SK-N-SH (cell line): Measurements from ENCODE around the gene BCAR1. TPM values are rescaled to one million over a fixed set of nuclear protein-coding genes. Genes with fewer than 3 reads are reported as not detected.

ENCODE experiments used
- CTCF ChIA-PET: fragments of 300-600, 350-600 bp; formaldehyde crosslinking; extraction: SDS; loops from one replicate; lab custom pipeline; 2021; lab: Yijun Ruan, JAX
- POLR2A ChIA-PET: fragments of 350-600 bp; sonication (Branson Sonifier 250); formaldehyde crosslinking; extraction: SDS; loops from one replicate; lab custom pipeline; 2020; ENCODE audit warnings: antibody characterized with exemption, inconsistent platforms; lab: Yijun Ruan, JAX
- DNase-seq: peaks from one replicate; pipeline ENCODE4 v3.0.0; 2012
- H2AFZ ChIP-seq: fragments of 200-600 bp; sonication (generic); 2 replicates; pipeline ENCODE4 v1.8.1; 2016; ENCODE audit warnings: antibody characterized with exemption, mild to moderate bottlenecking, low read depth
- H3F3A ChIP-seq: fragments of 200-600 bp; sonication (generic); replicated peaks from 2 replicates; pipeline ENCODE3; 2016; ENCODE audit warnings: antibody characterized with exemption, mild to moderate bottlenecking; ENCODE audit not compliant: insufficient read depth
- H3K27ac ChIP-seq, 2 experiments: fragments of 200-500 bp in 1 of 2; fragments of 200-600 bp in 1 of 2; sonication (Bioruptor generic) in 1 of 2; sonication (generic), shearing (Covaris generic) in 1 of 2; 2 replicates each; pipeline versions ENCODE4 v1.5.1 to v1.6.1; 2014 to 2016; ENCODE audit warnings: low read depth in 2 of 2, inconsistent platforms in 1 of 2, low read length in 1 of 2, mild to moderate bottlenecking in 1 of 2, mixed read lengths in 1 of 2
- H3K27me3 ChIP-seq: fragments of 200-600 bp; sonication (generic), shearing (Covaris generic); 2 replicates; pipeline ENCODE4 v1.6.1; 2016; ENCODE audit warnings: mixed run types; ENCODE audit not compliant: insufficient read depth
- H3K36me3 ChIP-seq, 2 experiments: fragments of 200-500 bp in 1 of 2; fragments of 200-600 bp in 1 of 2; sonication (Bioruptor generic) in 1 of 2; sonication (generic) in 1 of 2; replicated peaks in 1 of 2; 2 replicates each; pipeline versions ENCODE3 to v1.5.1; 2014 to 2016; ENCODE audit warnings: low read length in 1 of 2, mild to moderate bottlenecking in 1 of 2; ENCODE audit not compliant: insufficient read depth in 2 of 2, control insufficient read depth in 1 of 2
- H3K4me1 ChIP-seq, 2 experiments: fragments of 200-500 bp in 1 of 2; fragments of 200-600 bp in 1 of 2; sonication (Bioruptor generic) in 1 of 2; sonication (generic), shearing (Covaris generic) in 1 of 2; 2 replicates each; pipeline versions ENCODE4 v1.5.1 to v1.6.1; 2014 to 2016; ENCODE audit warnings: low read depth in 1 of 2, low read length in 1 of 2, mixed run types in 1 of 2; ENCODE audit not compliant: insufficient read depth in 2 of 2, control insufficient read depth in 1 of 2
- H3K4me2 ChIP-seq: fragments of 200-600 bp; sonication (generic), shearing (Covaris generic); 2 replicates; pipeline ENCODE4 v1.6.1; 2017; ENCODE audit warnings: mixed run types
- H3K4me3 ChIP-seq, 2 experiments: fragments of 200-500 bp in 1 of 2; fragments of 200-600 bp in 1 of 2; sonication (Bioruptor generic) in 1 of 2; sonication (generic), shearing (Covaris generic) in 1 of 2; 2 replicates each; pipeline versions ENCODE4 v1.5.1 to v1.8.1; 2014 to 2016; ENCODE audit warnings: low read depth in 2 of 2, inconsistent platforms in 1 of 2, low read length in 1 of 2, mild to moderate bottlenecking in 1 of 2, mixed read lengths in 1 of 2, moderate library complexity in 1 of 2
- H3K79me2 ChIP-seq: fragments of 200-600 bp; sonication (generic); 2 replicates; pipeline ENCODE4 v1.8.1; 2017; ENCODE audit warnings: mild to moderate bottlenecking; ENCODE audit not compliant: insufficient read depth
- H3K9ac ChIP-seq: fragments of 200-600 bp; sonication (generic); 2 replicates; pipeline ENCODE4 v1.6.1; 2017; ENCODE audit warnings: mixed run types
- H3K9me2 ChIP-seq: fragments of 200-600 bp; sonication (generic); 2 replicates; pipeline ENCODE4 v1.6.1; 2017; ENCODE audit warnings: mixed run types
- H3K9me3 ChIP-seq: fragments of 200-600 bp; sonication (generic); 2 replicates; pipeline ENCODE4 v1.6.1; 2017; ENCODE audit warnings: mixed run types, mild to moderate bottlenecking, moderate library complexity
- H4K20me1 ChIP-seq: fragments of 200-600 bp; sonication (generic); 2 replicates; pipeline ENCODE4 v1.6.1; 2017; ENCODE audit warnings: mild to moderate bottlenecking, mixed run types; ENCODE audit not compliant: insufficient read depth
- CHD2 ChIP-seq: fragments of 150-350 bp; IDR thresholded peaks from 2 replicates; pipeline ENCODE4 v1.6.1; 2018; ENCODE audit warnings: low read length; ENCODE audit not compliant: partially characterized antibody
- FOSL2 ChIP-seq: IDR thresholded peaks from 2 replicates; pipeline ENCODE4 v1.4.0; 2012; ENCODE audit warnings: low read depth, mild to moderate bottlenecking, moderate library complexity, borderline replicate concordance
- FOXJ3 ChIP-seq: sonication (generic); formaldehyde crosslinking; IDR thresholded peaks from 2 replicates; pipeline ENCODE4 v1.5.1; 2020; ENCODE audit warnings: mild to moderate bottlenecking, missing genetic modification reagents
- FOXM1 ChIP-seq: IDR thresholded peaks from 2 replicates; pipeline ENCODE4 v1.4.0; 2012; ENCODE audit warnings: low read depth, mild to moderate bottlenecking
- GATA2 ChIP-seq: sonication (generic); formaldehyde crosslinking; IDR thresholded peaks from 2 replicates; pipeline ENCODE4 v1.5.0; 2020; ENCODE audit warnings: mild to moderate bottlenecking, missing genetic modification reagents
- MAX ChIP-seq: IDR thresholded peaks from 2 replicates; pipeline ENCODE4 v1.4.0; 2012; ENCODE audit warnings: low read depth
- NRF1 ChIP-seq: IDR thresholded peaks from 2 replicates; pipeline ENCODE4 v1.6.1; 2012; ENCODE audit warnings: low read depth, mild to moderate bottlenecking, low read length
- RAD21 ChIP-seq: IDR thresholded peaks from 2 replicates; pipeline ENCODE4 v1.6.1; 2012; ENCODE audit warnings: mild to moderate bottlenecking, low read length
- RCOR1 ChIP-seq: fragments of 150-350 bp; IDR thresholded peaks from 2 replicates; pipeline ENCODE4 v1.6.1; 2017; ENCODE audit warnings: antibody characterized with exemption, low read length
- RFX5 ChIP-seq: IDR thresholded peaks from 2 replicates; pipeline ENCODE4 v1.6.1; 2012; ENCODE audit warnings: mild to moderate bottlenecking, improper control_type of control experiment, low read length
- SIN3A ChIP-seq: IDR thresholded peaks from 2 replicates; pipeline ENCODE4 v1.6.1; 2012; ENCODE audit warnings: low read depth, mild to moderate bottlenecking, low read length, moderate library complexity, borderline replicate concordance
- TAF1 ChIP-seq: IDR thresholded peaks from 2 replicates; pipeline ENCODE4 v1.6.1; 2012; ENCODE audit warnings: low read depth, mild to moderate bottlenecking, low read length, moderate library complexity, borderline replicate concordance
- YY1 ChIP-seq: IDR thresholded peaks from 2 replicates; pipeline ENCODE4 v1.4.0; 2012; ENCODE audit warnings: low read depth, mild to moderate bottlenecking
- WGBS: methylation state at CpG from one replicate; pipeline ENCODE4 v1.1.6; 2017; ENCODE audit warnings: low lambda C conversion rate; 5-methylcytosine and 5-hydroxymethylcytosine counted together
- polyA plus RNA-seq, 3 experiments: library from polyadenylated mRNA; depleted of rRNA; stranded (reverse); fragments of >200 nt; gene quantifications; 2 replicates each; pipeline ENCODE4 v1.2.3, GENCODE V29; 2012
- TF ChIP-seq, protein P1 (sequence below): fragments of 150-350 bp; IDR thresholded peaks from 2 replicates; pipeline ENCODE4 v1.6.1; 2016; ENCODE audit warnings: mild to moderate bottlenecking, low read depth, low read length
- TF ChIP-seq, protein P2 (sequence below): IDR thresholded peaks from 2 replicates; pipeline ENCODE4 v1.4.0; 2012; ENCODE audit warnings: low read depth, borderline replicate concordance
- TF ChIP-seq, protein P3 (sequence below): fragments of 150-350 bp; IDR thresholded peaks from 2 replicates; pipeline ENCODE4 v1.6.1; 2017; ENCODE audit warnings: antibody characterized with exemption, low read length, low read depth, borderline replicate concordance

BCAR1 gene
- polyA plus RNA-seq, 1 of the 3 experiments (the other 2 are of a cell fraction), result 45.1 TPM

DNA sequence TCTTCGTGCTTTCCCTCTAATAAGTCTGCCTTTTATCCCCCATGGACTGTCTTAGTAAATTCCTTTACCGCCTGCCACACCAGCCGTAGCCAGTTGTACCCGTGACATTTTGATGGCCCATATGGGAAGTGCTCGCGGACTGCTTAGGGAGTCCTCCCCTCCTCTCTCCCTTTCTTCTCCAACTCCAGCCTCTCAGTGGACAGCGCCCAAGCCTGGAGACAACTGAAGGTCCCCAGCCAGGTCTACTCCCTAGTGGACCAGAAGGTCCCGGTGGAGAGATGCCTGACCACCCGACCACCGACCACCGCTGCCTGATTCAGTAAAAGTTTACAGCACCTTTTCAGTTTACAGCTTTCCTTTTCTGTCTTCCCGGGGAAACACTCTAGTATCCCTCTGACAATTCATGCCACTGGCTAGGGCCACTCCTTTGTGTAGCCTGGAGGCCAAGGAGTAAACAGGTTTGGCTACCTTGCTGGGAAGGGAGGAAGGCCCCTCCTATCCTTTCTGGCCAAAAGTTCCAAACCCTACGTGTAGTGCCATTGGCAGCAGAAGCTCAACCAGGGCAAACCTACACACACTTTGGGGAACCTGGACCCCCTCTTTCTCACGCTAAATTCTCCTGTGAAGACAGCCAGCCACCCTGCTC, 62.5 kb downstream of the BCAR1 start:
- Histone ChIP-seq H4K20me1 (no peaks in the 10 kb centered on the region), H3K27ac (no peak overlapping the region), H3K4me3 (no peak overlapping the region), H3F3A (no peaks in the 10 kb centered on the region), H3K79me2 (no peaks in the 10 kb centered on the region), H3K9me3 (0 out of 2 replicates have a peak, but pooled peaks cover 6% of the 10 kb centered on the region), H3K9me2 (no peaks in the 10 kb centered on the region), H3K9ac (no peak overlapping the region), H3K27me3 (no peaks in the 10 kb centered on the region; the same call in 1 of the 2 replicates), H2AFZ (no peak overlapping the region), H3K4me2 (no peak overlapping the region), H3K36me3 (no peaks in the 10 kb centered on the region), H3K4me1 (no peaks in the 10 kb centered on the region)
- WGBS, result 65% methylated on average over 11 of the region's 14 CpGs
- TF ChIP-seq SIN3A, result no peak
- TF ChIP-seq FOSL2, result no peak
- TF ChIP-seq GATA2 (CRISPR knock-in tag), result no peak
- TF ChIP-seq TAF1, result no peak
- no peak for TF ChIP-seq CHD2
- TF ChIP-seq RCOR1, result no peak
- CTCF ChIA-PET, result interaction anchor here (0.6 to 1.4 kb wide), 3 partner anchors 11 to 45 kb away, joined by 3 to 6 read pairs (median 5); no protein-coding TSS in a partner anchor
- POLR2A ChIA-PET, result no interaction called here
- no peak for DNase-seq

DNA sequence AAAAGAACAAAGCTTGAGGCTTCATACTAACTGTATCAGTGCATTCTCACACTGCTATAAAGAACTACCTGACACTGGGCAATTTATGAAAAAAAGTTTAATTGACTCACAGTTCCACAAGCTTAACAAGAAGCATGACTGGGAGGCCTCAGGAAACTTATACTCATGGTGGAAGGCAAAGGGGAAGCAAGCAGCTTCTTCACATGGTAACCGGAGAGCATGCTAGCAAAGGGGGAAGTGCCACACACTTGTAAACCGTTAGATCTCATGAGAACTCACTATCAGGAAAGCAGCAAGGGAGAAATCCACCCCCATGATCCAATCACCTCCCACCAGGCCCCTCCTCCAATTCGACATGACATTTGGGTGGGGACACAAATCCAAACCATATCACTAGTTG, 69.8 kb downstream of the BCAR1 start:
- POLR2A ChIA-PET, result no interaction called here
- no peak overlapping the region for H3K4me3 ChIP-seq
- H2AFZ ChIP-seq, result no peak overlapping the region
- H3K9me2 ChIP-seq, result no peaks in the 10 kb centered on the region
- CTCF ChIA-PET, result interaction anchor here (1.0 kb wide), 1 partner anchor 183 kb away, joined by 3 read pairs; the partner anchor contains the start of gene ZNRF1
- no peaks in the 10 kb centered on the region for H3K27me3 ChIP-seq
- H3F3A ChIP-seq, result no peaks in the 10 kb centered on the region
- no peak overlapping the region for H3K27ac ChIP-seq
- no peaks in the 10 kb centered on the region for H3K79me2 ChIP-seq
- WGBS, result 42% methylated on average over 3 of the region's 3 CpGs
- no peaks in the 10 kb centered on the region for H3K4me1 ChIP-seq
- H3K9ac ChIP-seq, result no peak overlapping the region
- H3K4me2 ChIP-seq, result no peak overlapping the region
- TF ChIP-seq TAF1, result no peak
- no peak for TF ChIP-seq RFX5
- no peak for TF ChIP-seq NRF1
- no peak for TF ChIP-seq RAD21
- TF ChIP-seq, protein P1, sequence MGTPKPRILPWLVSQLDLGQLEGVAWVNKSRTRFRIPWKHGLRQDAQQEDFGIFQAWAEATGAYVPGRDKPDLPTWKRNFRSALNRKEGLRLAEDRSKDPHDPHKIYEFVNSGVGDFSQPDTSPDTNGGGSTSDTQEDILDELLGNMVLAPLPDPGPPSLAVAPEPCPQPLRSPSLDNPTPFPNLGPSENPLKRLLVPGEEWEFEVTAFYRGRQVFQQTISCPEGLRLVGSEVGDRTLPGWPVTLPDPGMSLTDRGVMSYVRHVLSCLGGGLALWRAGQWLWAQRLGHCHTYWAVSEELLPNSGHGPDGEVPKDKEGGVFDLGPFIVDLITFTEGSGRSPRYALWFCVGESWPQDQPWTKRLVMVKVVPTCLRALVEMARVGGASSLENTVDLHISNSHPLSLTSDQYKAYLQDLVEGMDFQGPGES, result no peak
- TF ChIP-seq, protein P2, sequence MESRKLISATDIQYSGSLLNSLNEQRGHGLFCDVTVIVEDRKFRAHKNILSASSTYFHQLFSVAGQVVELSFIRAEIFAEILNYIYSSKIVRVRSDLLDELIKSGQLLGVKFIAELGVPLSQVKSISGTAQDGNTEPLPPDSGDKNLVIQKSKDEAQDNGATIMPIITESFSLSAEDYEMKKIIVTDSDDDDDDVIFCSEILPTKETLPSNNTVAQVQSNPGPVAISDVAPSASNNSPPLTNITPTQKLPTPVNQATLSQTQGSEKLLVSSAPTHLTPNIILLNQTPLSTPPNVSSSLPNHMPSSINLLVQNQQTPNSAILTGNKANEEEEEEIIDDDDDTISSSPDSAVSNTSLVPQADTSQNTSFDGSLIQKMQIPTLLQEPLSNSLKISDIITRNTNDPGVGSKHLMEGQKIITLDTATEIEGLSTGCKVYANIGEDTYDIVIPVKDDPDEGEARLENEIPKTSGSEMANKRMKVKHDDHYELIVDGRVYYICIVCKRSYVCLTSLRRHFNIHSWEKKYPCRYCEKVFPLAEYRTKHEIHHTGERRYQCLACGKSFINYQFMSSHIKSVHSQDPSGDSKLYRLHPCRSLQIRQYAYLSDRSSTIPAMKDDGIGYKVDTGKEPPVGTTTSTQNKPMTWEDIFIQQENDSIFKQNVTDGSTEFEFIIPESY, result no peak
- no peak for TF ChIP-seq FOXJ3 (CRISPR knock-in tag)
- no peak for TF ChIP-seq FOXM1
- TF ChIP-seq, protein P3, sequence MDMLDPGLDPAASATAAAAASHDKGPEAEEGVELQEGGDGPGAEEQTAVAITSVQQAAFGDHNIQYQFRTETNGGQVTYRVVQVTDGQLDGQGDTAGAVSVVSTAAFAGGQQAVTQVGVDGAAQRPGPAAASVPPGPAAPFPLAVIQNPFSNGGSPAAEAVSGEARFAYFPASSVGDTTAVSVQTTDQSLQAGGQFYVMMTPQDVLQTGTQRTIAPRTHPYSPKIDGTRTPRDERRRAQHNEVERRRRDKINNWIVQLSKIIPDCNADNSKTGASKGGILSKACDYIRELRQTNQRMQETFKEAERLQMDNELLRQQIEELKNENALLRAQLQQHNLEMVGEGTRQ, result no peak
- TF ChIP-seq YY1, result no peak
- TF ChIP-seq MAX, result no peak
- H4K20me1 ChIP-seq, result no peaks in the 10 kb centered on the region
- DNase-seq, result no peak
- H3K36me3 ChIP-seq, result no peaks in the 10 kb centered on the region
- H3K9me3 ChIP-seq, result peaks cover 20% of the 10 kb centered on the region
